HL-60 (cell line): ENCODE measurements around the gene DIS3L2.
"Not testable (repeated sequence)": the region's sequence is repeated elsewhere in the genome, so short reads cannot be mapped to it uniquely, and the experiment has no call there.

Experiments
- DNase-seq, 2 experiments: peaks; one replicate each; pipeline ENCODE4 v3.0.0-alpha.2; 2010 to 2020; ENCODE audit warnings: low read depth in 1 of 2, low spot score in 1 of 2
- H3K27ac ChIP-seq: fragments of 250-450 bp; sonication (Bioruptor Pico); replicated peaks from 2 replicates; pipeline ENCODE4 v1.5.1; 2020; ENCODE audit warnings: mild to moderate bottlenecking, moderate library complexity
- H3K27me3 ChIP-seq: fragments of 250-450 bp; sonication (Bioruptor Pico); 2 replicates; pipeline ENCODE4 v1.5.1; 2021; ENCODE audit warnings: mild to moderate bottlenecking, moderate library complexity; ENCODE audit not compliant: insufficient read depth, poor library complexity, severe bottlenecking
- H3K4me3 ChIP-seq: replicated peaks from 2 replicates; pipeline ENCODE4 v1.5.1; 2011; ENCODE audit warnings: mild to moderate bottlenecking, control low read depth, low read length; ENCODE audit not compliant: insufficient read depth
- GABPA ChIP-seq: IDR thresholded peaks from 2 replicates; pipeline ENCODE4 v1.6.1; 2012; ENCODE audit warnings: low read depth
- POLR2AphosphoS5 ChIP-seq: IDR thresholded peaks from 2 replicates; pipeline ENCODE4 v1.6.1; 2012; ENCODE audit warnings: low read depth
- SPI1 ChIP-seq: IDR thresholded peaks from 2 replicates; pipeline ENCODE4 v1.6.1; 2012; ENCODE audit warnings: low read depth, mild to moderate bottlenecking, borderline replicate concordance
- TF ChIP-seq, protein P1 (sequence below): IDR thresholded peaks from 2 replicates; pipeline ENCODE4 v1.6.1; 2012; ENCODE audit warnings: low read depth; ENCODE audit not compliant: insufficient replicate concordance
- TF ChIP-seq, protein P2 (sequence below): IDR thresholded peaks from one replicate; pipeline ENCODE4 v1.5.1; 2011; ENCODE audit warnings: low read length, control low read depth, inconsistent platforms; ENCODE audit not compliant: insufficient read depth

DIS3L2 gene

DNA sequence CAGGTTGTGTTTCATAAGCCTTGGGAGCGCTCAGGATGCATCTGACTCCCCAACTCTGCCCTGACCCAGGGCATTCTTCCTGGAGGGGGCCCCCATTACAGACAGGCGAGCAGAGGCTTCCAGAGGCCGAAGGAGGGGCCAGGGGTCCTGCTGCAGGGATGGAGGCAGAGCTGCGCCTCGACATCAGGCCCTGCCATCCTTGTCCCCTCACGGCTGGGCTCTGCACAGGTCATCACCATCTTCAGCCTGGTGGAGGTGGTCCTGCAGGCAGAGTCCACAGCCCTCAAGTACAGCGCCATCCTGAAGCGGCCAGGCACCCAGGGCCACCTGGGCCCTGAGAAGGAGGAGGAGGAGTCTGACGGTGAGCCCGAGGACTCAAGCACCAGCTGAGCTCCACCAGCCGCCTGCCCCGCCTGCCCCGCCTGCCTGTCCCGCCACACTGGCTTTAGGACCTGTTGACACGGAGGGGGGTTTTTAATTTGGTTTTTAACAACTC lies 374.8 kb downstream of the DIS3L2 start:
- no peak overlapping the region for H3K4me3 ChIP-seq
- TF ChIP-seq POLR2AphosphoS5 (no peak), GABPA (no peak), SPI1 (no peak)
- TF ChIP-seq, protein P1, sequence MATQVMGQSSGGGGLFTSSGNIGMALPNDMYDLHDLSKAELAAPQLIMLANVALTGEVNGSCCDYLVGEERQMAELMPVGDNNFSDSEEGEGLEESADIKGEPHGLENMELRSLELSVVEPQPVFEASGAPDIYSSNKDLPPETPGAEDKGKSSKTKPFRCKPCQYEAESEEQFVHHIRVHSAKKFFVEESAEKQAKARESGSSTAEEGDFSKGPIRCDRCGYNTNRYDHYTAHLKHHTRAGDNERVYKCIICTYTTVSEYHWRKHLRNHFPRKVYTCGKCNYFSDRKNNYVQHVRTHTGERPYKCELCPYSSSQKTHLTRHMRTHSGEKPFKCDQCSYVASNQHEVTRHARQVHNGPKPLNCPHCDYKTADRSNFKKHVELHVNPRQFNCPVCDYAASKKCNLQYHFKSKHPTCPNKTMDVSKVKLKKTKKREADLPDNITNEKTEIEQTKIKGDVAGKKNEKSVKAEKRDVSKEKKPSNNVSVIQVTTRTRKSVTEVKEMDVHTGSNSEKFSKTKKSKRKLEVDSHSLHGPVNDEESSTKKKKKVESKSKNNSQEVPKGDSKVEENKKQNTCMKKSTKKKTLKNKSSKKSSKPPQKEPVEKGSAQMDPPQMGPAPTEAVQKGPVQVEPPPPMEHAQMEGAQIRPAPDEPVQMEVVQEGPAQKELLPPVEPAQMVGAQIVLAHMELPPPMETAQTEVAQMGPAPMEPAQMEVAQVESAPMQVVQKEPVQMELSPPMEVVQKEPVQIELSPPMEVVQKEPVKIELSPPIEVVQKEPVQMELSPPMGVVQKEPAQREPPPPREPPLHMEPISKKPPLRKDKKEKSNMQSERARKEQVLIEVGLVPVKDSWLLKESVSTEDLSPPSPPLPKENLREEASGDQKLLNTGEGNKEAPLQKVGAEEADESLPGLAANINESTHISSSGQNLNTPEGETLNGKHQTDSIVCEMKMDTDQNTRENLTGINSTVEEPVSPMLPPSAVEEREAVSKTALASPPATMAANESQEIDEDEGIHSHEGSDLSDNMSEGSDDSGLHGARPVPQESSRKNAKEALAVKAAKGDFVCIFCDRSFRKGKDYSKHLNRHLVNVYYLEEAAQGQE = no peak
- TF ChIP-seq, protein P2, sequence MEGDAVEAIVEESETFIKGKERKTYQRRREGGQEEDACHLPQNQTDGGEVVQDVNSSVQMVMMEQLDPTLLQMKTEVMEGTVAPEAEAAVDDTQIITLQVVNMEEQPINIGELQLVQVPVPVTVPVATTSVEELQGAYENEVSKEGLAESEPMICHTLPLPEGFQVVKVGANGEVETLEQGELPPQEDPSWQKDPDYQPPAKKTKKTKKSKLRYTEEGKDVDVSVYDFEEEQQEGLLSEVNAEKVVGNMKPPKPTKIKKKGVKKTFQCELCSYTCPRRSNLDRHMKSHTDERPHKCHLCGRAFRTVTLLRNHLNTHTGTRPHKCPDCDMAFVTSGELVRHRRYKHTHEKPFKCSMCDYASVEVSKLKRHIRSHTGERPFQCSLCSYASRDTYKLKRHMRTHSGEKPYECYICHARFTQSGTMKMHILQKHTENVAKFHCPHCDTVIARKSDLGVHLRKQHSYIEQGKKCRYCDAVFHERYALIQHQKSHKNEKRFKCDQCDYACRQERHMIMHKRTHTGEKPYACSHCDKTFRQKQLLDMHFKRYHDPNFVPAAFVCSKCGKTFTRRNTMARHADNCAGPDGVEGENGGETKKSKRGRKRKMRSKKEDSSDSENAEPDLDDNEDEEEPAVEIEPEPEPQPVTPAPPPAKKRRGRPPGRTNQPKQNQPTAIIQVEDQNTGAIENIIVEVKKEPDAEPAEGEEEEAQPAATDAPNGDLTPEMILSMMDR = no peak
- no peaks in the 10 kb centered on the region for H3K27me3 ChIP-seq
- no peak for DNase-seq
- H3K27ac ChIP-seq = no peak overlapping the region

DNA sequence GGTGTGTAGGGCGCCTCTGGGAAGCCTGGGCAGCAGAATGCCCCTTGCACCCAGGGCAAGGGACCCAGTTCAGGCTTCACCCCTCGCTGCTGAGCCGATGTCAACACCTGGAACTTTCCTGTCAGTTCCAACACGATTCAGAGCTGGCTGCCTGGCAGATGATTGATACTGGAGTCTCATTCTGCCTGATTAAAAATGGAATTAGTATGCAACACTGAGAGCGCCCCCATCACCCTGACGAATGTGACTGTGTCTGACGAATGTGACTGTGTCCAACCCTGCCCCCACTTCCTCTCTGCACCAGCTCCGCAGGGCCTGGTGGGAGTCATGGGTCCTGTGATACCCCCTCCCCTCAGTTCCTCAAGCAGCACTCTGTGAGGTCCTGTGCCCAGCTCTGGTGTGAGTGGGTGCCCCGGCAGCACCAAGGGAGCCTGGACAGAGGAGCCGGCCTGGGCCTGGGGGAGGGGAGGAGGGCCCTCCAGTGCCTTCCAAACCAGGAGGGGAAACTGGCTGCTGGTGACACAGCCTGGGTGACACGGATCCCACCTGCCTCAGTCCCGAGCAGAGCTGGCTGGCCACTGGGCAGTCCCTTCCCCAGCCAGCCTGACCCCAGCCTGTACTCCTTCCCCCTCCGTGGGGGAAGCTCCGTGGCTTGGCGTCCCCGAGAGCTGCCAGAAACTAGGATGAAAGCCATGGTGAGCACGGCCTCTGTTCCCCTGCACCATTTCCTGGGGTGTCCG lies 375.6 kb downstream of the DIS3L2 start:
- H3K27me3 ChIP-seq = no peaks in the 10 kb centered on the region
- no peak overlapping the region for H3K27ac ChIP-seq
- no peak overlapping the region for H3K4me3 ChIP-seq
- TF ChIP-seq, protein P1 = no peak
- TF ChIP-seq GABPA (no peak), POLR2AphosphoS5 (no peak), SPI1 (no peak)
- TF ChIP-seq, protein P2 = no peak
- no peak for DNase-seq

DNA sequence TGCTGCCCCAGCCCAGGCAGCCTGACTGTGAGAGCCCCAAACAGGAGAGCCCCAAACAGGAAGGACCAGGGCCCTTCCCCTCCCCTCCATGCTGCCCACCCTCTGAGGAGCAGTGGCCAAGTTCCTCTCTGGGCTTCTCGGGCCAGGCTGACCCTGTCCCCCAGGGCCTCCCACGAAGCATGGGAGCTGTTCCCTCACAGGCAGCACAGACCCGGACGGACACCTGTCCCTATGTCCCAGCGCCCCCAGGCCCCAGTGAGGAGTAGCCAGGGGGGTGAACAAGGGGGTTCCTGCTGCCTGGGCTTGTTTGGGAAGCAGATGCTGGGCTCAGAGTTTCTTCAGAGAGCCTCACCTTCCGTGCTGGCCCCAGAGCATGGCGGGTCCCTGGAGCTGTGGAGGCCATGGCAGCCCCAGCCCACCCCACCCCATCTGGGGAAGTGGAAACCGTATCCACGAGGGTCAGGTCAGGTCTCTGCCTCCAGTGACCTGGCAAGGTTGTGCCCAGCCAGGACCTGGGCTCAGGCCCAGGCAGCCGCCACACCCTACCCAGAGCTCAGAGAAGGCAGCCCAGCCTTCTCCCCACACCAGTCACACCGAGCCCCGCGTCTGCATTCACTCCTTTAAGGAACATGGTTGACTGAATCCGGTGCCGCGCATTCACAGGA lies 376.7 kb downstream of the DIS3L2 start:
- not testable (repeated sequence) for H3K27me3 ChIP-seq, DNase-seq, H3K4me3 ChIP-seq, H3K27ac ChIP-seq

DNA sequence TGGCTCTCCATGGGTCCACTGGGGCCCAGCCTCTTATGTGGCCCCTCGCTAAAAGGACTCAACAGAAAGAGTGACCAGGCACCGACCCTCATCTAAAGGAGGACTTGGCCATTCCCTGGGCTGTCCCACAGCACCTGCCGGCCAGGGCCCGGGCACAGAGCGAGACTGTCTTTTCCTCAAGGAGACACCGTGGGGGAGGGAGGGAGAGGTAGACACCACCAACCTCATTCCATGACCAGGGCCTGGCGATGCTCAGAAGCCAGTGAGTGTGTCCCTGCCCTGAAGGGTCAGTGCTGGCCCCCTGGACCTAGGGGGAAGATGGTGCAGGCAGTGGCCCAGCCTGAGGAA lies 377.2 kb downstream of the DIS3L2 start:
- no peak for DNase-seq
- no peak overlapping the region for H3K27ac ChIP-seq
- TF ChIP-seq, protein P1 = no peak
- TF ChIP-seq SPI1 = no peak
- TF ChIP-seq GABPA = no peak

More for the DNA sequence above, 377.2 kb downstream of the DIS3L2 start:
- Histone ChIP-seq H3K4me3 (no peak overlapping the region), H3K27me3 (no peaks in the 10 kb centered on the region)
